Esophagus muscularis mucosa (tissue), 3 donors: ENCODE results near the gene CXorf58.

Experiments used
- POLR2AphosphoS5 ChIP-seq, 2 donors: sonication (generic); formaldehyde crosslinking; IDR thresholded peaks; one replicate each; pipeline ENCODE4 v1.6.1; 2017; ENCODE audit warnings: antibody characterized with exemption in 2 of 2
- TF ChIP-seq, protein P1 (sequence below), 3 experiments: fragments of 200-600 bp in 2 of 3; fragments of 450-650 bp in 1 of 3; sonication (generic) in 2 of 3; IDR thresholded peaks; one replicate each; pipeline ENCODE4 v1.5.1; 2017 to 2019; ENCODE audit warnings: antibody characterized with exemption in 3 of 3, mild to moderate bottlenecking in 2 of 3, moderate library complexity in 1 of 3

GRCh38 chrX:23952984-23953907 is 45.4 kb downstream of the CXorf58 start:
- TF ChIP-seq, protein P1, sequence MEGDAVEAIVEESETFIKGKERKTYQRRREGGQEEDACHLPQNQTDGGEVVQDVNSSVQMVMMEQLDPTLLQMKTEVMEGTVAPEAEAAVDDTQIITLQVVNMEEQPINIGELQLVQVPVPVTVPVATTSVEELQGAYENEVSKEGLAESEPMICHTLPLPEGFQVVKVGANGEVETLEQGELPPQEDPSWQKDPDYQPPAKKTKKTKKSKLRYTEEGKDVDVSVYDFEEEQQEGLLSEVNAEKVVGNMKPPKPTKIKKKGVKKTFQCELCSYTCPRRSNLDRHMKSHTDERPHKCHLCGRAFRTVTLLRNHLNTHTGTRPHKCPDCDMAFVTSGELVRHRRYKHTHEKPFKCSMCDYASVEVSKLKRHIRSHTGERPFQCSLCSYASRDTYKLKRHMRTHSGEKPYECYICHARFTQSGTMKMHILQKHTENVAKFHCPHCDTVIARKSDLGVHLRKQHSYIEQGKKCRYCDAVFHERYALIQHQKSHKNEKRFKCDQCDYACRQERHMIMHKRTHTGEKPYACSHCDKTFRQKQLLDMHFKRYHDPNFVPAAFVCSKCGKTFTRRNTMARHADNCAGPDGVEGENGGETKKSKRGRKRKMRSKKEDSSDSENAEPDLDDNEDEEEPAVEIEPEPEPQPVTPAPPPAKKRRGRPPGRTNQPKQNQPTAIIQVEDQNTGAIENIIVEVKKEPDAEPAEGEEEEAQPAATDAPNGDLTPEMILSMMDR (IDR thresholded peaks at IDR 0.05), result no peak
- no peak for TF ChIP-seq POLR2AphosphoS5 (IDR thresholded peaks at IDR 0.05)
